GM12878 (cell line): Measurements from ENCODE around the gene RIPOR3. TPM values are rescaled to one million over a fixed set of nuclear protein-coding genes. Genes with fewer than 3 reads are reported as not detected.

Experiments used
- ATAC-seq: fragments of 200-7000 bp; cut with Tn5 transposase; 3 replicates; pipeline ENCODE4 v1.9.1; 2020; ENCODE audit warnings: mild to moderate bottlenecking, moderate library complexity
- BruUV-seq: library from RNA; stranded (reverse); fragments of 400-500 nt; replicated peaks from 2 replicates; lab custom pipeline; 2021; lab: Mats Ljungman, UMichigan
- CTCF ChIA-PET: fragments of 300-600 bp; sonication (Branson Sonifier 250); formaldehyde crosslinking; extraction: SDS; loops from one replicate; lab custom pipeline; 2021; ENCODE audit warnings: inconsistent platforms; lab: Yijun Ruan, JAX
- POLR2A ChIA-PET: fragments of 350-600 bp; formaldehyde crosslinking; extraction: SDS; loops from one replicate; lab custom pipeline; 2021; ENCODE audit warnings: inconsistent platforms; lab: Charles Lee
- RAD21 ChIA-PET: fragments of 300-600 bp; sonication (Branson Sonifier 250); formaldehyde crosslinking; loops from one replicate; lab custom pipeline; 2023; ENCODE audit warnings: antibody characterized with exemption; ENCODE audit not compliant: unreplicated experiment; lab: Charles Lee
- SMC1A ChIA-PET: fragments of 300-600 bp; sonication (Branson Sonifier 250); formaldehyde crosslinking; loops from one replicate; lab custom pipeline; 2023; ENCODE audit not compliant: unreplicated experiment, uncharacterized antibody; lab: Charles Lee
- DNase-seq: peaks from one replicate; pipeline ENCODE4 v3.0.0-alpha.2; 2011; ENCODE audit warnings: low read depth, low spot score
- FAIRE-seq: peaks from 3 replicates; lab custom pipeline; 2011; peaks lifted over from hg19 to GRCh38; lab: Jason Lieb, UNC
- H2AFZ ChIP-seq: 2 replicates; pipeline ENCODE4 v1.6.0; 2011; ENCODE audit warnings: low read depth, low read length, control low read depth; ENCODE audit not compliant: control insufficient read depth
- H3K27ac ChIP-seq: 2 replicates; pipeline ENCODE4 v1.5.1; 2011; ENCODE audit warnings: control low read depth; ENCODE audit not compliant: control insufficient read depth, insufficient read depth
- H3K27me3 ChIP-seq, 2 experiments: replicated peaks in 1 of 2; 2 replicates each; pipeline versions ENCODE4 v1.6.0 to v1.6.1; 2011; ENCODE audit warnings: low read length in 1 of 2; ENCODE audit not compliant: control insufficient read depth in 2 of 2, insufficient read depth in 2 of 2
- H3K36me3 ChIP-seq, 2 experiments: 2 replicates each; pipeline ENCODE4 v1.5.1; 2011; ENCODE audit warnings: low read length in 1 of 2; ENCODE audit not compliant: control insufficient read depth in 2 of 2, insufficient read depth in 2 of 2
- H3K4me1 ChIP-seq: 2 replicates; pipeline ENCODE4 v1.6.1; 2011; ENCODE audit warnings: mild to moderate bottlenecking, low read length, moderate library complexity, mixed read lengths; ENCODE audit not compliant: control insufficient read depth, insufficient read depth
- H3K4me2 ChIP-seq: 2 replicates; pipeline ENCODE4 v1.6.0; 2011; ENCODE audit warnings: control low read depth; ENCODE audit not compliant: control insufficient read depth, insufficient read depth
- H3K4me3 ChIP-seq: fragments of 200-600 bp; sonication (generic); 2 replicates; pipeline ENCODE4 v1.5.1; 2016
- H3K79me2 ChIP-seq: 2 replicates; pipeline ENCODE4 v1.6.0; 2011; ENCODE audit warnings: low read length; ENCODE audit not compliant: control insufficient read depth, insufficient read depth
- H3K9ac ChIP-seq: 2 replicates; pipeline ENCODE4 v1.8.0; 2011; ENCODE audit warnings: low read length, control low read depth, mixed read lengths; ENCODE audit not compliant: control insufficient read depth, insufficient read depth
- H3K9me3 ChIP-seq: replicated peaks from 3 replicates; pipeline ENCODE4 v1.5.1; 2011; ENCODE audit warnings: mild to moderate bottlenecking, low read length; ENCODE audit not compliant: control insufficient read depth, insufficient read depth
- H4K20me1 ChIP-seq: 2 replicates; pipeline ENCODE4 v1.6.0; 2011; ENCODE audit not compliant: control insufficient read depth, insufficient read depth
- CBX3 ChIP-seq: fragments of 200-600 bp; sonication (generic); IDR thresholded peaks from 2 replicates; pipeline ENCODE4 v1.6.1; 2016; ENCODE audit warnings: low read depth, borderline replicate concordance
- HDAC6 ChIP-seq: fragments of 200-600 bp; sonication (generic); IDR thresholded peaks from one replicate; pipeline ENCODE4 v1.8.0; 2017; ENCODE audit warnings: antibody characterized with exemption; ENCODE audit not compliant: unreplicated experiment
- IRF5 ChIP-seq: fragments of 450-650 bp; IDR thresholded peaks from 2 replicates; pipeline ENCODE4 v1.6.1; 2017; ENCODE audit warnings: borderline replicate concordance
- KLF5 ChIP-seq: fragments of 450-650 bp; IDR thresholded peaks from 2 replicates; pipeline ENCODE4 v1.6.1; 2014; ENCODE audit warnings: mild to moderate bottlenecking; ENCODE audit not compliant: partially characterized antibody
- MLLT1 ChIP-seq: fragments of 450-650 bp; IDR thresholded peaks from 2 replicates; pipeline ENCODE4 v1.6.1; 2016; ENCODE audit warnings: mild to moderate bottlenecking
- MXI1 ChIP-seq: fragments of 150-350 bp; IDR thresholded peaks from 2 replicates; pipeline ENCODE4 v1.6.1; 2011; ENCODE audit warnings: low read depth, mild to moderate bottlenecking, inconsistent platforms, low read length, improper control_type of control experiment
- NFYA ChIP-seq: IDR thresholded peaks from 2 replicates; pipeline ENCODE4 v1.6.1; 2011; ENCODE audit warnings: low read depth, mild to moderate bottlenecking, low read length, improper control_type of control experiment, borderline replicate concordance
- SRF ChIP-seq, 2 experiments: IDR thresholded peaks; 2 replicates each; pipeline ENCODE4 v1.6.1; 2011; ENCODE audit warnings: low read depth in 2 of 2, low read length in 2 of 2, mild to moderate bottlenecking in 1 of 2, moderate library complexity in 1 of 2
- ZNF592 ChIP-seq: fragments of 450-650 bp; IDR thresholded peaks from 2 replicates; pipeline ENCODE4 v1.6.1; 2017; ENCODE audit warnings: mild to moderate bottlenecking, moderate library complexity
- ZZZ3 ChIP-seq: IDR thresholded peaks from 2 replicates; pipeline ENCODE4 v1.6.1; 2011; ENCODE audit warnings: low read depth; ENCODE audit not compliant: control insufficient read depth, insufficient read length
- WGBS: methylation state at CpG from one replicate; pipeline ENCODE4 v1.1.6; 2016; ENCODE audit warnings: low lambda C conversion rate; ENCODE audit not compliant: insufficient replicate concordance, insufficient coverage; ENCODE audit errors: missing lambda C conversion rate; 5-methylcytosine and 5-hydroxymethylcytosine counted together
- in situ Hi-C: fragments of 300-500 bp; cut with MboI; formaldehyde crosslinking; loops from 9 replicates; pipeline ENCODE4 v1.14.3; 2018; ENCODE audit warnings: mixed read lengths
- intact Hi-C: fragments of 100-400 bp; cut with micrococcal nuclease; formaldehyde crosslinking; loops from one replicate; pipeline ENCODE4 v1.14.2; 2022; ENCODE audit not compliant: unreplicated experiment
- polyA plus RNA-seq, 11 experiments: library from polyadenylated mRNA; depleted of rRNA in 4 of 11; unstranded in 6 of 11; stranded (reverse) in 5 of 11; fragments of >200 nt; fragmentation: Nextera tagmentation in 4 of 11; fragmentation: Illumina TruSeq in 1 of 11; extraction: Ambion mirVana in 4 of 11; extraction: Trizol in 1 of 11; gene quantifications; 1 replicate in 1 of 11; 2 replicates in 10 of 11; pipeline versions ENCODE4 v1.2.1 to v1.2.3, GENCODE V29; 2011 to 2016; ENCODE audit warnings: inconsistent platforms in 2 of 11, missing spikeins in 2 of 11, low read depth in 1 of 11
- total RNA-seq, 4 experiments: library from RNA; depleted of rRNA in 3 of 4; stranded (reverse); fragments of >200 nt in 3 of 4; fragmentation: Illumina TruSeq in 1 of 4; extraction: Trizol in 1 of 4; gene quantifications; 2 replicates each; pipeline versions ENCODE4 v1.2.1 to v1.2.3, GENCODE V29; 2013 to 2021

The RIPOR3 gene
- total and polyA plus RNA-seq, 10 of the 15 experiments (the other 5 are each of a cell fraction or from before 2014, with no cell fraction given): 0.04 to 0.55 (median 0.12) TPM; not detected in 6

- FAIRE-seq (no peak), ATAC-seq (no peak)
- CTCF ChIA-PET: no interaction called here
- WGBS: 32% methylated on average over 5 of the region's 5 CpGs
- RAD21 ChIA-PET: no interaction called here
- H3K36me3 ChIP-seq: no peaks in the 10 kb centered on the region
- POLR2A ChIA-PET: no interaction called here
- no TSS peak for BruUV-seq
- H2AFZ ChIP-seq: no peak overlapping the region
- H3K9ac ChIP-seq: no peak overlapping the region
- H3K27me3 ChIP-seq: peaks cover 0 to 2% of the 10 kb centered on the region in 2 experiments; a peak in 3 of 4 replicates
- intact Hi-C loops: no loop called here
- no peaks in the 10 kb centered on the region for H3K79me2 ChIP-seq
- no peak overlapping the region for H3K4me2 ChIP-seq
- TF ChIP-seq NFYA (no peak), IRF5 (no peak), HDAC6 (no peak), MXI1 (no peak), ZNF592 (no peak), ZZZ3 (no peak), MLLT1 (no peak), KLF5 (no peak), CBX3 (no peak), SRF (IDR thresholded peaks at IDR 0.05; ENCODE audit: low read depth in 2 of 2, low read length in 2 of 2) (no peak)
- TF ChIP-seq, all 136 proteins: peak for 0
- Histone ChIP-seq H3K4me3 (no peak overlapping the region), H3K4me1 (no peaks in the 10 kb centered on the region), H3K9me3 (no peaks in the 10 kb centered on the region), H4K20me1 (no peaks in the 10 kb centered on the region), H3K27ac (no peak overlapping the region)
- SMC1A ChIA-PET: no interaction called here
- in situ Hi-C loops: no loop called here
- no peak for DNase-seq
Observed at GRCh38 chr20:50709636-50709973, 18.3 kb upstream of the RIPOR3 start.
